Loucy (cell line): ENCODE data around the gene SPAG6.

Source experiments
- EZH2phosphoT487 ChIP-seq: fragments of 200-600 bp; IDR thresholded peaks from 2 replicates; pipeline ENCODE4 v1.6.1; 2018; ENCODE audit warnings: antibody characterized with exemption, mild to moderate bottlenecking, moderate library complexity, borderline replicate concordance
- TF ChIP-seq, protein P1 (sequence below): fragments of 200-600 bp; sonication (generic); conservative IDR thresholded peaks from 2 replicates; pipeline ENCODE4 v1.5.1; 2014; ENCODE audit warnings: mild to moderate bottlenecking, antibody characterized with exemption, low read length

DNA sequence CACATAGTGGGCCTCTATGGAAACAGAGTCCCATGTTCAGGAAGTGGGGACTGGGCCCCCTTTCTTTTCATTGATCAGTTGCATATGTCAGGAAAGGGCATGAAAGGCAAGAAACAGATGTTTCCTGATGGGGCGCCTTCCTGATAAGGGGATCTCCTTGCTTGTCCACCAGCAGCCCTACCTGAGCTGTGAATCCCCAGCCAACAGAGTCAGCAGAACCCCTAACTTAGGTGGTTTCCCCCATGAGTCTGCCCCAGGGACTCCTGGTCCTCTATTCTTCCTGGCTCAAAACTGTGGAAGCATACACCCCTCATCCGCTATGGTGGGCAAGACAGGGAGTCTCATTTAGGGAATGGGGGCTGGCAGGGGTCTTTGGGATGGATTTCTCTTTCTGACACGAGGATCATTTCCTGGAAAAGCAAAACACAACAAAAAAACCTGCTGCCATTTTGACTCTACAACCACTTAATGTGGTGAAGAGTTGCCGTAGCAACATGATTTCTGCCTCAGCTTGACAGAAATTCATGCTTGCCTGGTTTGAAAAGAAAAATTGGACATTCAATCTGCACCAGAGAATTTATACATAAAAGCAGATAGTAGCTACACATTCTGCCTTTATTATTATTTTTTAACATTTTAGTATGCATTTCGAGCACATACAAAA, 119.8 kb downstream of the SPAG6 start:
- TF ChIP-seq EZH2phosphoT487: no peak
- TF ChIP-seq, protein P1, sequence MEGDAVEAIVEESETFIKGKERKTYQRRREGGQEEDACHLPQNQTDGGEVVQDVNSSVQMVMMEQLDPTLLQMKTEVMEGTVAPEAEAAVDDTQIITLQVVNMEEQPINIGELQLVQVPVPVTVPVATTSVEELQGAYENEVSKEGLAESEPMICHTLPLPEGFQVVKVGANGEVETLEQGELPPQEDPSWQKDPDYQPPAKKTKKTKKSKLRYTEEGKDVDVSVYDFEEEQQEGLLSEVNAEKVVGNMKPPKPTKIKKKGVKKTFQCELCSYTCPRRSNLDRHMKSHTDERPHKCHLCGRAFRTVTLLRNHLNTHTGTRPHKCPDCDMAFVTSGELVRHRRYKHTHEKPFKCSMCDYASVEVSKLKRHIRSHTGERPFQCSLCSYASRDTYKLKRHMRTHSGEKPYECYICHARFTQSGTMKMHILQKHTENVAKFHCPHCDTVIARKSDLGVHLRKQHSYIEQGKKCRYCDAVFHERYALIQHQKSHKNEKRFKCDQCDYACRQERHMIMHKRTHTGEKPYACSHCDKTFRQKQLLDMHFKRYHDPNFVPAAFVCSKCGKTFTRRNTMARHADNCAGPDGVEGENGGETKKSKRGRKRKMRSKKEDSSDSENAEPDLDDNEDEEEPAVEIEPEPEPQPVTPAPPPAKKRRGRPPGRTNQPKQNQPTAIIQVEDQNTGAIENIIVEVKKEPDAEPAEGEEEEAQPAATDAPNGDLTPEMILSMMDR: no peak
